Occipital lobe (tissue), 2 donors: ENCODE data around the gene PARD3B. TPM values are rescaled to one million over a fixed set of nuclear protein-coding genes. Genes with fewer than 3 reads are reported as not detected.

Source experiments
- DNase-seq: peaks from one replicate; lab custom pipeline; 2025; lab: John Stamatoyannopoulos, UW
- total RNA-seq: library from RNA; depleted of rRNA; stranded (reverse); fragments of >200 nt; gene quantifications from one replicate; pipeline ENCODE4 v1.2.3, GENCODE V29; 2014

The PARD3B gene
- total RNA-seq, 1 donor from 2014 or later = 5.6 TPM

- DNase-seq = no peak
Measured at GRCh38 chr2:205545971-205546816, 1000.9 kb downstream of the PARD3B start.

DNA sequence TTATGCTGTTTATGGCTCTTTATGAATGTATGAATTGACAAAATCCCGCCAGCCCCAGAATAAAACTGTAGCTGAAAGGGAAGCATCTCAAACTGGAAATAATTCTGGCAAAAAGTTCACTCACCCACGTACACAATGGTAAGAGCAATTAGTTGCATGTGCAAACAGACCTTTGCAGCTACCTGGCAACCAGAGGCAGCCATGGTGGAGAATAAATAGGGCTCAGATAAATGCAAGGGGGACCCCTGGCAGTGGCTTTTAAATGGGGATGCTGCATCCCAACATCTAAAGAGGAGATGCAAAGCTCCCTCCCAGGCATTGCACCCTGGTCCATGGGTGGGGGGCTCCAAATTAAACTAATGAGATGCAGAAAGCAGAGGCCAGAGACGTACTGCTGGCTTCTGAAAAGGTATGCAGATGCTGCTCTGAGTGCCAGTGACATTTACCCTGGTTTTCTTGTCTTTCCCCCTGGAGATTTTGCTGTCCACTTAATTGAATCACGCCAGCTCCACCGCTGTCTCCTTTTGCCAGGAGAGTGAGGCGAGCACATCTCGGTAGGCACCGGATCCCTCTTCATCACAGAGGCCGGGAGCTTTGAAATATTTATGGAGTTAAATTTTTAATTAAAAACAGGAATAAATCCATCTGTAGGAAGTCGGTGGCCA, 1010.4 kb downstream of the PARD3B start:
- no peak for DNase-seq

DNA sequence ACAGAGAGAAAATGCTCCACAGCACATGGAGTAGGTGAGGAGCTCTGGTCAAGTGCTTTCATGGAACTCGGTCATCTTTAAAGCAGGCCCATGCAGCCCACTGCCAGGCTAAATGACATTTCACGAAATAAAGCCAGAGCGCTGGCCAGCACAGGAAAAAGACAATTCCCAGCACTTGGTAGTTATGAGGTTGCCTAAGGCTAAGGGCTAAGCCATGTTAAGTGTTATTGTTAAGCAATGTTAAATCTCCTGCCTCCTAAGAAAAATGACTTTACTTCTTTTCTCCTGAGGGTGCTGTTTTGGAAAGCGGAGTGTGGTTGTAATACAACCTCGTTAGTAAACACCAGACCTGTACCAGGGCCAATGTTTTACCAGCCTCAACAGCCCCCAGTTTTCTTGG, 1011.1 kb downstream of the PARD3B start:
- DNase-seq = no peak

- DNase-seq = no peak
Measured at GRCh38 chr2:205556841-205557539, 1011.7 kb downstream of the PARD3B start.

DNA sequence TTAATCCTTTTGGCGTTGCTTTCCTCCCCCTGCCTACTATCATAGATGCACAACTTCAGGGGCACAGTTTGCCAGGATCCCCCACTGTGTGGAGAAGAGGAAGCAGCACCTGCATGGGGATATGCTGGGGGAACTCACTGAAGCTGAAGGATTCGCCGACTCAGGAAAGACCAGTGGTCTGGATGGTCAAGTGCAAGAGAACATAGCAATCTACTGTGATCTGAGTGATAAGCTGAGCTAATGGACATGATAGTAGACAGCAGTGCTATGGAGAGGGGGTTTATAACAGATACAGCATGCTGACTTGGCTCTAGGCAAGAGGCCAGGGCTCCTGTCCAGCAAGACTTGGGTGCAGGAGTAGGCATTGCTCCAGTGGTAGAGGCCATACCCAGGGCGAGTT, 1012.6 kb downstream of the PARD3B start:
- DNase-seq = no peak

- DNase-seq = no peak
Measured at GRCh38 chr2:205561441-205561840, 1016.2 kb downstream of the PARD3B start.

GRCh38 chr2:205563646-205564045, 1018.4 kb downstream of the PARD3B start:
- DNase-seq = no peak

- DNase-seq = no peak
Measured at GRCh38 chr2:205564346-205565141, 1019.3 kb downstream of the PARD3B start.

- DNase-seq = no peak
Measured at GRCh38 chr2:205565142-205565522, 1019.9 kb downstream of the PARD3B start.

GRCh38 chr2:205566606-205567168, 1021.4 kb downstream of the PARD3B start:
- no peak for DNase-seq

- DNase-seq = no peak
Measured at GRCh38 chr2:205568620-205569019, 1023.3 kb downstream of the PARD3B start.

GRCh38 chr2:205570648-205571047, 1025.4 kb downstream of the PARD3B start:
- DNase-seq = no peak

DNA sequence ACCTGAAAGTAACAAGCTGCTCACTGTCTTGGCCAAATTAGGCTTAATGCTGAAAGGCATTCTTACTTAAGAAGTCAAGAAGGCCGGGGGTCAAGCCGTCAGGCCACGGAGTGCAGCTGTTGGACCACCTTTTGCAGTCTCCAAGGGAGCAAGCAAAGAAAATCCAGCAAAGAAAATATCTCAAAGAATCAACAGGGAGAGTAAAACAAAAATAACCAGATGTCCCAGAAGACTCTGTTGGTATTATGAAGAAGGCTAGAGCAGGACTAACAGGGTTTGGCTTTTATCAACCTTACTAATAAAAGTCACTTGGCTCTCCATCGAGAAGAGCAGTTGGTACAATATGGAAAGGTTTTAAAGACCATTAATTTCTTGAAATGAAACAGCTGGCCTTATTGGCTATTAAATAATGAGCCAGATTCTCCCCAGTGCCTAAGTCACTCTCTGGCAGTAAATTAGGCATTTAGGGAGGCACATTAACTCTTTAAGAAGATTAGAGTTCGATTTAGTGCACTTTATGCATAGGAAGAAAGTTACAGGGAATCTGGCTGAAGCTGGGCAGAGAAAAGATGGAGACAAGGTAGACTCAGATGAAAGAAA, 1026.2 kb downstream of the PARD3B start:
- DNase-seq = no peak

GRCh38 chr2:205574001-205574400, 1028.7 kb downstream of the PARD3B start:
- no peak for DNase-seq

GRCh38 chr2:205579335-205579734, 1034.1 kb downstream of the PARD3B start:
- no peak for DNase-seq

DNA sequence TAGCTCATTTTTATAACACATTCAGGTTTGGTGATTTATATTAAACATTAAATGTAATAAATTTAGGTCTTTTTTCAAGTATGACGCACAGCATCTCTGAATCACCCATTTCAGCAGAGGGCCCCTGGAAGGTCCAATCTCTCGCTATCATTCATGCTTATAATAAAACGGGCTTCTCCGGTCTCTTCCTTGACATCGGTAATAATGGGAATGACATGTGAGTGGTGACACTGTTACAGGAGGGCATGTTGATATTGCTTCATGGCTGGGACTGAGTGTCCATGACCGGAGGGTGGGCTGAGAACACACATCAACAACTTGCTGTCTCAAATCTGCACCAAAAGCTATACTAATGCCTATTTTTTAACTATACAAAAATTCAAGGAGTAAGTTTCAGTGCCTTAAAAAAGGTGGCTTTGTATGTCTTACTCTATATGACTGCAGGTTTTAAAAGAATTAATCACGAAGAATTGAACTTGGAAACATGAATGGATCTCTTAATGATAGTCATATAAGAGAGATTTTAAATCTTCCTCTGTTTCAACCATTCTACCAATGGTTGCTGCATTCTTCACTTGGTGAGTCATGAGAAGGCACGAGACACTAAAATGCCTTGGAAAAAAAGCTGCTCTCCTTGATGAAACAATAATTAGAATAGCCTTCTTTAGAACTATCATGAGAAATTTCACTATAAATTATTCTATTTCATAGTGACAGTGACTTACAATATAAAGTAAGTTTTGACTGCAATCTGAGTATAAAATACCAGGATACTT, 1035.1 kb downstream of the PARD3B start:
- no peak for DNase-seq

DNA sequence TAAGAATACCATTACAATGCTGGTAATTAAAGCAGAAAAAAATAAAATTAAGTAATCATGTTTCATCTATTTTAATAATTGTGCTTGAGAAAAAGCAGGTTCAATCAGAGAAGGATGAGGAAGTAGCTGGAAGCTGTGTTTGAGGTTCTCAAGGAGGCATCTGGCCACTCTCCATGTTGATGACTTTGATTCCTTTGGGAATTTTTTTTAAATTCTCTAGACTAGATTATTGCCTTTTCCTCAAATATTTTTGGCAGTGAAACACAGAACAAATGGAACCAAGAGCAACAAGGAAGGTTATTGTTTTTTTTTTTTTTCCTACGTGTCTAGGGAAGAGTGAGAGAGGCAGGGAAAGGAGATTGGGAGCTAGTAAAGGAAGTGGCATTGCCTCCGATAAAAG, 1037.1 kb downstream of the PARD3B start:
- DNase-seq = no peak

GRCh38 chr2:205585449-205586383, 1040.4 kb downstream of the PARD3B start:
- DNase-seq = no peak

DNA sequence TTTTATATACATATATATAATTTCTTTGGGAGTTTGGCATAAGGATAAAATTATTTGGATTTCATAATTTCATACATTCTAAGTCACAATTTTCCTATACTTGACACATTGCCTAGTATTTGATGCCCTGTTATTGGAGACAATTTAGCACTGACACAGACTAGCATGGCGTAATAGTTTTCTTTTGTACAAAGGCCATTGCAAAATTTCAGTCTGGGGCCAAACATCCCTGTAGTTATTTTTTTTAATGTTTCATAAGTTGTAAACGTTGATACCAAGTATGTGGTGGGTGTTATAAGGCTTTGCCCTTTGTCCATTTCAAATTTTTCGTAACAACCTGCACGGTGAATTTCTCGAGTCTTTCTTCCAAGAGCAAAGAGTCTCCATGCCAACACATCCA, 1041.4 kb downstream of the PARD3B start:
- DNase-seq = no peak
